ENCODE measurements around the gene PITPNM1.

- TF ChIP-seq EZH2 (IDR thresholded peaks at IDR 0.05; ENCODE audit: low read length, missing control alignments): no peak
- TF ChIP-seq, protein P1, sequence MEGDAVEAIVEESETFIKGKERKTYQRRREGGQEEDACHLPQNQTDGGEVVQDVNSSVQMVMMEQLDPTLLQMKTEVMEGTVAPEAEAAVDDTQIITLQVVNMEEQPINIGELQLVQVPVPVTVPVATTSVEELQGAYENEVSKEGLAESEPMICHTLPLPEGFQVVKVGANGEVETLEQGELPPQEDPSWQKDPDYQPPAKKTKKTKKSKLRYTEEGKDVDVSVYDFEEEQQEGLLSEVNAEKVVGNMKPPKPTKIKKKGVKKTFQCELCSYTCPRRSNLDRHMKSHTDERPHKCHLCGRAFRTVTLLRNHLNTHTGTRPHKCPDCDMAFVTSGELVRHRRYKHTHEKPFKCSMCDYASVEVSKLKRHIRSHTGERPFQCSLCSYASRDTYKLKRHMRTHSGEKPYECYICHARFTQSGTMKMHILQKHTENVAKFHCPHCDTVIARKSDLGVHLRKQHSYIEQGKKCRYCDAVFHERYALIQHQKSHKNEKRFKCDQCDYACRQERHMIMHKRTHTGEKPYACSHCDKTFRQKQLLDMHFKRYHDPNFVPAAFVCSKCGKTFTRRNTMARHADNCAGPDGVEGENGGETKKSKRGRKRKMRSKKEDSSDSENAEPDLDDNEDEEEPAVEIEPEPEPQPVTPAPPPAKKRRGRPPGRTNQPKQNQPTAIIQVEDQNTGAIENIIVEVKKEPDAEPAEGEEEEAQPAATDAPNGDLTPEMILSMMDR (conservative IDR thresholded peaks at IDR 0.05 in 1 of 2, IDR thresholded peaks at IDR 0.05 in 1 of 2; ENCODE audit: low read depth in 1 of 2, low read length in 2 of 2): no peak
Observed at GRCh38 chr11:67510023-67510345, 4.8 kb upstream of the PITPNM1 start.

All from fibroblast of lung (primary cell).